ENCODE measurements around the gene RPTOR. TPM values are rescaled to one million over a fixed set of nuclear protein-coding genes. Genes with fewer than 3 reads are reported as not detected.

RPTOR gene
- total RNA-seq, 1 experiment from 2014 or later, result 46.2 TPM

DNA sequence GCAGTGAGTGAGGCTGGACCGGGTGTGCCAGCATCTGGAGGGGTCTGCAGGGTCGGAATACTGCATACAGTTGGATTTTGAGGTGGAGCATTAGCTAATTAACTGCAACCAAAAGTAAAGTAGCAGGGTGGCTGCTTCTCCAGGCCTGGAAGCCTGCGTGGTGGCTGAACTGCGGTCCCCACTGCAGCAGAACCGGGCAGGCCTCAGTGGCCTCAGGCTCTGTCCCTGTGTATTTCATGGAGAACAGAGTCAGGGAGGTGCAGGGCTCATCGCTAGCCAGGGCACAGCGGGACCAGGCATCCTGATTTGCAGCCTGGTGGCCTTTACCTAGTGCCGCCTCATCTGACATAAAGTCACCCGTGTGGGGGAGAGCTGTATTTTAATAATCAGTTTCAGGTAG, 131.9 kb downstream of the RPTOR start:
- Histone ChIP-seq H3F3A (ENCODE audit: low read length, unreplicated experiment) (no peaks in the 10 kb centered on the region), H2AFZ (ENCODE audit: low read length) (no peak overlapping the region), H3K9me3 (ENCODE audit: low read length) (no peaks in the 10 kb centered on the region), H3K9me2 (replicated peaks; ENCODE audit: low read length) (no peaks in the 10 kb centered on the region), H3K27ac (ENCODE audit: low read length) (no peak overlapping the region), H3K4me3 (ENCODE audit: low read length) (no peak overlapping the region), H3K4me2 (ENCODE audit: low read length) (no peak overlapping the region), H3K9ac (ENCODE audit: low read length) (no peak overlapping the region), H3K4me1 (ENCODE audit: insufficient read depth, low read length) (peaks cover 19% of the 10 kb centered on the region), H4K20me1 (ENCODE audit: low read length) (no peaks in the 10 kb centered on the region), H3K79me2 (ENCODE audit: low read length) (peaks cover 81% of the 10 kb centered on the region), H3K27me3 (ENCODE audit: low read length) (no peaks in the 10 kb centered on the region), H3K36me3 (ENCODE audit: low read depth, low read length) (no peaks in the 10 kb centered on the region)
- CTCF ChIA-PET, result no interaction called here
- BruUV-seq (replicated peaks), result no TSS peak
- TF ChIP-seq EZH2 (IDR thresholded peaks at IDR 0.05; ENCODE audit: low read length, unreplicated experiment), result no peak
- TF ChIP-seq CTCF (conservative IDR thresholded peaks at IDR 0.05; ENCODE audit: low read depth, low read length), result no peak
- ATAC-seq, result no peak
- intact Hi-C loops (cut with micrococcal nuclease), result no loop called here
- no peak for DNase-seq
- POLR2A ChIA-PET (ENCODE audit: unreplicated experiment), result no interaction called here

DNA sequence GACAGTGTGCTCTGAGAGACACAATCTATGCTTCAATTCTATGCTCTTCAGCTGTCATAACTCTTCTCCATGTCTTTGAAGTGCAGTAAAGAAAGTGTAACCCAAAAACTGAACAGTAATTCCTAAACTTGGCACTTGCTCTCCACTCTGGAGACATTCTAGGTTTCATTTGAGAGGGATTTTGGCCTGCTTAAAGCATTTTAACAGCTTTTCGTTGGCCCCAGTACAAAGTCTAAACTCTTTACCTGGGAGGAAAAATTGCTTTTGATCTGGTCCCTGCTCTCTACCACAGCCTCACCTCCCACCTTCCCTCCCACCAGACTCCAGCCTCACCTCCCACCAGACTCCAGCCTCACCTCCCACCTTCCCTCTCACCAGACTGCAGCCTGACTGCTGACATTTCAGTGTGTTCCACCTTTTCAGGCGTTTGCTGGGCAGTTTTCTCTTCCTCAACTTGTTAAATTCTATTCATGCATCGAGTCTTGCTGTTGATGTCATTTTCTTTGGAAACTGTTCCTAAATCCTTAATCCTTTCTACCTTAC, 132.6 kb downstream of the RPTOR start:
- no TSS peak for BruUV-seq (replicated peaks)
- ChIA-PET POLR2A (ENCODE audit: unreplicated experiment) (no interaction called here), CTCF (no interaction called here)
- Histone ChIP-seq H3K27me3 (ENCODE audit: low read length) (no peaks in the 10 kb centered on the region), H3F3A (ENCODE audit: low read length, unreplicated experiment) (no peaks in the 10 kb centered on the region), H2AFZ (ENCODE audit: low read length) (no peak overlapping the region), H3K36me3 (ENCODE audit: low read depth, low read length) (no peaks in the 10 kb centered on the region), H3K9me3 (ENCODE audit: low read length) (no peaks in the 10 kb centered on the region), H3K4me2 (ENCODE audit: low read length) (no peak overlapping the region), H3K9ac (ENCODE audit: low read length) (no peak overlapping the region), H3K27ac (ENCODE audit: low read length) (no peak overlapping the region), H3K79me2 (ENCODE audit: low read length) (peaks cover 80% of the 10 kb centered on the region), H3K4me1 (ENCODE audit: insufficient read depth, low read length) (peaks cover 19% of the 10 kb centered on the region), H3K9me2 (replicated peaks; ENCODE audit: low read length) (no peaks in the 10 kb centered on the region), H4K20me1 (ENCODE audit: low read length) (no peaks in the 10 kb centered on the region), H3K4me3 (ENCODE audit: low read length) (no peak overlapping the region)
- DNase-seq, result no peak
- intact Hi-C loops (cut with micrococcal nuclease), result no loop called here
- TF ChIP-seq CTCF (conservative IDR thresholded peaks at IDR 0.05; ENCODE audit: low read depth, low read length), result no peak
- TF ChIP-seq EZH2 (IDR thresholded peaks at IDR 0.05; ENCODE audit: low read length, unreplicated experiment), result no peak
- no peak for TF ChIP-seq EZH2phosphoT487 (IDR thresholded peaks at IDR 0.05; ENCODE audit: borderline replicate concordance, low read length)
- no peak for ATAC-seq

DNA sequence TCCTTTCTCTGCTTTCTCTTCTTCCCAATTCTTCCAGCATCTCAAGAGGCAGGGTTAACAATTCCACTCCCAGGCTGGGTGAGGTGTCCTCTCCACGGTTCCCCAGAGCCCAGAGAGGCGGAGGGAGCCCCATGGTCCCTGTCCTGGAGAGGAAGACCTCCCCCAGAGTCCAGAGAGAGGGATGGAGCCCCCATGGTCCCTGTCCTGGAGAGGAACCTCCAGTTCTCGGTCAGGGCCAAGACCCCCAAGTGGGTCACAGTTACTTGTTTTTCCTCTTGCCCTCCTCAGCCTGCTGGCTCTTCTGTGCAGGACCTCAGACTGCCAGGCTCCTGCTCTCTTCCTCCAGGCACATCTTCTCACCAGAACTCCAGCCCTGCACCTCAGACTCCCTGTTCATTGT, 135.2 kb downstream of the RPTOR start:
- no peaks in the 10 kb centered on the region for H3K9me2 ChIP-seq (replicated peaks; ENCODE audit: low read length)
- DNase-seq (no peak), ATAC-seq (no peak)
- ChIA-PET CTCF (no interaction called here), POLR2A (ENCODE audit: unreplicated experiment) (no interaction called here)
- no peak overlapping the region for H2AFZ ChIP-seq (ENCODE audit: low read length)
- H3K9me3 ChIP-seq (ENCODE audit: low read length), result no peaks in the 10 kb centered on the region
- peaks cover 19% of the 10 kb centered on the region for H3K4me1 ChIP-seq (ENCODE audit: insufficient read depth, low read length)
- H3K4me2 ChIP-seq (ENCODE audit: low read length), result no peak overlapping the region
- no peak overlapping the region for H3K4me3 ChIP-seq (ENCODE audit: low read length)
- no TSS peak for BruUV-seq (replicated peaks)
- no peaks in the 10 kb centered on the region for H3K27me3 ChIP-seq (ENCODE audit: low read length)
- TF ChIP-seq EZH2phosphoT487 (IDR thresholded peaks at IDR 0.05; ENCODE audit: borderline replicate concordance, low read length) (no peak), EZH2 (IDR thresholded peaks at IDR 0.05; ENCODE audit: low read length, unreplicated experiment) (no peak), CTCF (conservative IDR thresholded peaks at IDR 0.05; ENCODE audit: low read depth, low read length) (no peak)
- H3F3A ChIP-seq (ENCODE audit: low read length, unreplicated experiment), result no peaks in the 10 kb centered on the region
- no peak overlapping the region for H3K9ac ChIP-seq (ENCODE audit: low read length)
- intact Hi-C loops (cut with micrococcal nuclease), result no loop called here
- H4K20me1 ChIP-seq (ENCODE audit: low read length), result no peaks in the 10 kb centered on the region
- no peak overlapping the region for H3K27ac ChIP-seq (ENCODE audit: low read length)
- peaks cover 71% of the 10 kb centered on the region for H3K79me2 ChIP-seq (ENCODE audit: low read length)
- no peaks in the 10 kb centered on the region for H3K36me3 ChIP-seq (ENCODE audit: low read depth, low read length)
